GM23248 (cell line): ENCODE data around the gene LSM14B. TPM values are rescaled to one million over a fixed set of nuclear protein-coding genes. Genes with fewer than 3 reads are reported as not detected.

Experiments
- DNase-seq: peaks from one replicate; pipeline ENCODE4 v3.0.0-alpha.2; 2015
- H2AFZ ChIP-seq: fragments of 200-600 bp; sonication (generic); 2 replicates; pipeline ENCODE4 v1.6.1; 2016; ENCODE audit warnings: antibody characterized with exemption
- H3F3A ChIP-seq: fragments of 200-600 bp; sonication (generic); 2 replicates; pipeline ENCODE4 v1.6.1; 2016; ENCODE audit warnings: mild to moderate bottlenecking, antibody characterized with exemption, mixed run types; ENCODE audit not compliant: insufficient read depth
- H3K27ac ChIP-seq: fragments of 200-600 bp; sonication (generic); 2 replicates; pipeline ENCODE4 v1.5.1; 2016; ENCODE audit warnings: mild to moderate bottlenecking
- H3K27me3 ChIP-seq: fragments of 200-600 bp; sonication (generic); replicated peaks from 2 replicates; pipeline ENCODE4 v1.6.1; 2016; ENCODE audit warnings: mild to moderate bottlenecking; ENCODE audit not compliant: insufficient read depth
- H3K36me3 ChIP-seq: fragments of 200-600 bp; sonication (generic); 2 replicates; pipeline ENCODE4 v1.6.1; 2016; ENCODE audit warnings: low read depth, mild to moderate bottlenecking
- H3K4me1 ChIP-seq: fragments of 200-600 bp; sonication (generic); 2 replicates; pipeline ENCODE4 v1.6.1; 2016; ENCODE audit warnings: mild to moderate bottlenecking; ENCODE audit not compliant: insufficient read depth
- H3K4me2 ChIP-seq: fragments of 200-600 bp; sonication (generic); one replicate; pipeline ENCODE4 v1.6.1; 2016; ENCODE audit warnings: mild to moderate bottlenecking; ENCODE audit not compliant: unreplicated experiment
- H3K4me3 ChIP-seq: fragments of 200-600 bp; sonication (generic); 2 replicates; pipeline ENCODE4 v1.5.1; 2016; ENCODE audit warnings: mild to moderate bottlenecking
- H3K79me2 ChIP-seq: fragments of 200-600 bp; sonication (generic); 2 replicates; pipeline ENCODE4 v1.6.1; 2016; ENCODE audit warnings: mild to moderate bottlenecking; ENCODE audit not compliant: insufficient read depth
- H3K9ac ChIP-seq: fragments of 200-600 bp; sonication (generic); 2 replicates; pipeline ENCODE4 v1.6.1; 2016; ENCODE audit warnings: mild to moderate bottlenecking
- H3K9me2 ChIP-seq: fragments of 200-600 bp; sonication (generic); 2 replicates; pipeline ENCODE4 v1.6.1; 2016; ENCODE audit warnings: mixed run types, mild to moderate bottlenecking, moderate library complexity; ENCODE audit not compliant: insufficient read depth
- H3K9me3 ChIP-seq: fragments of 200-600 bp; sonication (generic); one replicate; pipeline ENCODE4 v1.6.1; 2017; ENCODE audit warnings: low read depth
- H4K20me1 ChIP-seq: fragments of 200-600 bp; sonication (generic); 2 replicates; pipeline ENCODE4 v1.6.0; 2016; ENCODE audit not compliant: insufficient read depth
- EZH2 ChIP-seq: fragments of 200-600 bp; sonication (generic); IDR thresholded peaks from 2 replicates; pipeline ENCODE4 v1.6.1; 2018; ENCODE audit warnings: antibody characterized with exemption, mild to moderate bottlenecking; ENCODE audit not compliant: insufficient read depth, poor library complexity, severe bottlenecking
- EZH2phosphoT487 ChIP-seq: fragments of 200-600 bp; sonication (generic); IDR thresholded peaks from 2 replicates; pipeline ENCODE4 v1.6.1; 2018; ENCODE audit warnings: antibody characterized with exemption, moderate library complexity, mild to moderate bottlenecking, low read depth; ENCODE audit not compliant: insufficient read depth
- WGBS, 2 experiments: methylation state at CpG; one replicate each; pipeline ENCODE4 v1.1.6; 2015 to 2017; ENCODE audit warnings: low lambda C conversion rate in 2 of 2, low coverage in 1 of 2; ENCODE audit errors: missing lambda C conversion rate in 2 of 2; 5-methylcytosine and 5-hydroxymethylcytosine counted together
- in situ Hi-C: fragments of 300-500 bp; cut with MboI; formaldehyde crosslinking; loops from 2 replicates; pipeline ENCODE4 v1.15.0; 2020
- polyA plus RNA-seq: library from polyadenylated mRNA; unstranded; fragments of >200 nt; fragmentation: Nextera tagmentation; extraction: Ambion mirVana; gene quantifications from 2 replicates; pipeline ENCODE4 v1.2.1, GENCODE V29; 2016
- total RNA-seq: library from RNA; depleted of rRNA; stranded (reverse); fragments of >200 nt; shearing (Covaris generic); gene quantifications from 2 replicates; pipeline ENCODE4 v1.2.3, GENCODE V29; 2014

Gene LSM14B
- total and polyA plus RNA-seq, 2 experiments from 2014 or later, result 1.3 to 28.0 TPM

- Histone ChIP-seq H3K4me3 (no peak overlapping the region), H3K4me1 (peaks cover 9% of the 10 kb centered on the region), H3K9ac (no peak overlapping the region), H4K20me1 (peaks cover 8% of the 10 kb centered on the region; the same call in 1 of the 2 replicates), H3K4me2 (no peak overlapping the region), H3K9me2 (no peaks in the 10 kb centered on the region), H3K9me3 (no peaks in the 10 kb centered on the region), H3K79me2 (peaks cover 14% of the 10 kb centered on the region), H3K36me3 (no peaks in the 10 kb centered on the region), H2AFZ (no peak overlapping the region), H3K27me3 (peaks cover 20% of the 10 kb centered on the region), H3F3A (0 out of 2 replicates have a peak, but pooled peaks cover 5% of the 10 kb centered on the region), H3K27ac (no peak overlapping the region)
- in situ Hi-C loops, result no loop called here
- no peak for DNase-seq
- TF ChIP-seq EZH2 (no peak), EZH2phosphoT487 (no peak)
- WGBS, 2 experiments, result 27 to 41% methylated on average over 5 of the region's 5 CpGs
These were observed 3.2 kb upstream of the LSM14B start for GRCh38 chr20:62119115-62119514.

DNA sequence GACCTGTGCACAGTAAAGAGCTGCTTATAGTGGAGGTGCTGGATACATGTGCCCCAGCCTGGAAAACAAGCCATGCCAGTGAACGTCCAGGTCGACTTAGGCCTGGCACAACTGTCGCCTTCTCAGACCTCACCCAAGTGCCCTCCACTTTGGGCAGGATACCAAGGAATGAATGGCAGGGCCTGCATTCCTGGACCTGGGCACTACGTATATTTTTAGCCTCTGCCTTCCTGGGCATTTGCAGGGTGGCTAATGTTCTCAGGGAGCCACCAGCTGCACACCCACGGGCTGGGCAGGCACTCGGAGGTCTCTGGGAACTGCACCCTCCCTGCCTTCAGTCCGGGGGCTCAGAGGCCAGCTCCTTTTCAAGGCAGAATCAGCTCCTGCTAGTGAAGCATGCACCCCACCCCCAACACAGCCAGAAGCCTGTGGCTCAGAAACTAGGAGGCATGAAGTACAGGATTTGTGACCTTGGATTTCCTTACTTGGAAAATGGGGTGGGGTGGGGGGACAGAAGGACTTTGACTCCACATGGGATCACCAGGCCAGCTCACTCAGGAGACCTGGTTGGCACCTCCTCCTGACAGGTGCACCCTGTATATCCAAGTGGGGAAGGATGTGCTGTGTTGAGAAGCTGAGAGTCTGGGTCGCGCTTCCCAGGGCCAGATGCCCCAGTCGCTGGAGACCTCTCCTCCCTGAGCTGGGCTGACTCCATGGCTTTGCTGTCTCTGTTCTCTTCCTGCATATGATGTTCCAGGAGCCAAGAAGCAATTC lies 2.5 kb upstream of the LSM14B start:
- Histone ChIP-seq H3K4me1 (peaks cover 11% of the 10 kb centered on the region), H2AFZ (no peak overlapping the region), H3K36me3 (no peaks in the 10 kb centered on the region), H3K4me3 (no peak overlapping the region), H3K9ac (no peak overlapping the region), H3K9me2 (no peaks in the 10 kb centered on the region), H3K27me3 (peaks cover 20% of the 10 kb centered on the region), H4K20me1 (peaks cover 12% of the 10 kb centered on the region; the same call in 1 of the 2 replicates), H3F3A (0 out of 2 replicates have a peak, but pooled peaks cover 7% of the 10 kb centered on the region), H3K9me3 (no peaks in the 10 kb centered on the region), H3K79me2 (peaks cover 20% of the 10 kb centered on the region), H3K27ac (no peak overlapping the region), H3K4me2 (no peak overlapping the region)
- 71 to 75% methylated on average over 8 to 10 of the region's 10 CpGs for WGBS, 2 experiments
- in situ Hi-C loops, result no loop called here
- no peak for TF ChIP-seq EZH2
- no peak for TF ChIP-seq EZH2phosphoT487
- DNase-seq, result no peak

DNA sequence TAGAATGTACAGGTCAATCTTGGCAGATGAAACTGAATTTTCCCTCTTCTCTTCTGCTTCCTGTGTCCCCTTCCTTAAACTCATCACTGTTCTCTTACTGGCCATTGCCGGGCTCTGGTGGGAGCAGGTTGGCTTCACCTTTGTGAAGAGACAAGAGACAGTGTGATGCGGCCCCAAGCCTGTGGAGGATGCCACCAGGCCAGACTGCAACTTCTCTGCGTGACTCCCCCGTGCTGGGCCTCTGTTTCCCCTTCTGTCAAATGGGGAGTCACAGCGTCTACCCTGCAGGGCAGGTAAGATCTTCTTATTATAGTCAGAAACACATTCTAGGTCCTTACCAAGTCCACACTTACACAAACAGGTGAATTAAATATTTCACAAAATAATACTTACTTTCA lies 1.9 kb upstream of the LSM14B start:
- H3K27me3 ChIP-seq, result peaks cover 20% of the 10 kb centered on the region
- peaks cover 11% of the 10 kb centered on the region for H3K4me1 ChIP-seq
- H3K4me2 ChIP-seq, result no peak overlapping the region
- H3K36me3 ChIP-seq, result 0 out of 2 replicates have a peak, but pooled peaks cover 4% of the 10 kb centered on the region
- peaks cover 26% of the 10 kb centered on the region for H3K79me2 ChIP-seq
- peaks cover 12% of the 10 kb centered on the region; the same call in 1 of the 2 replicates for H4K20me1 ChIP-seq
- WGBS, 2 experiments, result 98% methylated on average over 5 of the region's 5 CpGs
- H2AFZ ChIP-seq, result no peak overlapping the region
- no peak overlapping the region for H3K4me3 ChIP-seq
- no peak for DNase-seq
- no peaks in the 10 kb centered on the region for H3K9me2 ChIP-seq
- H3F3A ChIP-seq, result 0 out of 2 replicates have a peak, but pooled peaks cover 7% of the 10 kb centered on the region
- no peaks in the 10 kb centered on the region for H3K9me3 ChIP-seq
- no peak overlapping the region for H3K9ac ChIP-seq
- in situ Hi-C loops, result no loop called here
- H3K27ac ChIP-seq, result no peak overlapping the region
- TF ChIP-seq EZH2phosphoT487, result no peak
- TF ChIP-seq EZH2, result no peak

GRCh38 chr20:62120990-62121775 lies 1.1 kb upstream of the LSM14B start:
- Histone ChIP-seq H3K27me3 (peaks cover 20% of the 10 kb centered on the region), H4K20me1 (peaks cover 12% of the 10 kb centered on the region; the same call in 1 of the 2 replicates), H3F3A (0 out of 2 replicates have a peak, but pooled peaks cover 7% of the 10 kb centered on the region), H3K36me3 (peaks cover 12% of the 10 kb centered on the region; the same call in 1 of the 2 replicates), H3K4me3 (peak overlapping the region; percentile 94), H3K9me3 (no peaks in the 10 kb centered on the region), H3K4me1 (peaks cover 11% of the 10 kb centered on the region), H3K79me2 (peaks cover 35% of the 10 kb centered on the region), H2AFZ (peak overlapping the region; percentile 92), H3K9me2 (no peaks in the 10 kb centered on the region), H3K9ac (peak overlapping the region; percentile 93), H3K4me2 (peak overlapping the region; percentile 86), H3K27ac (peak overlapping the region; percentile 98)
- WGBS, 2 experiments, result 11% methylated on average over 45 of the region's 45 CpGs
- peak; percentile 86 for DNase-seq
- in situ Hi-C loops, result no loop called here
- TF ChIP-seq EZH2phosphoT487 (no peak), EZH2 (no peak)
